GM23338 (cell line): ENCODE data around the gene NBDY. TPM values are rescaled to one million over a fixed set of nuclear protein-coding genes. Genes with fewer than 3 reads are reported as not detected.
A peak's percentile ranks its signal among the peaks of the same experiment; 100 is the strongest.
"Not testable (repeated sequence)": the region's sequence is repeated elsewhere in the genome, so short reads cannot be mapped to it uniquely, and the experiment has no call there.

Experiments used
- ATAC-seq: fragments of 200-7000 bp; cut with Tn5 transposase; 3 replicates; pipeline ENCODE4 v1.9.1; 2020
- DNase-seq: peaks from one replicate; pipeline ENCODE4 v3.0.0-alpha.2; 2015; ENCODE audit warnings: low spot score
- H2AFZ ChIP-seq: fragments of 200-600 bp; sonication (generic); 2 replicates; pipeline ENCODE4 v1.8.0; 2016; ENCODE audit warnings: antibody characterized with exemption, mild to moderate bottlenecking, moderate library complexity
- H3F3A ChIP-seq: fragments of 200-600 bp; sonication (generic); replicated peaks from 2 replicates; pipeline ENCODE4 v1.8.0; 2017; ENCODE audit warnings: antibody characterized with exemption, mixed run types, low read depth
- H3K27ac ChIP-seq: fragments of 200-600 bp; sonication (generic); 2 replicates; pipeline ENCODE4 v1.6.1; 2016; ENCODE audit warnings: low read depth
- H3K27me3 ChIP-seq: fragments of 200-600 bp; sonication (generic); 2 replicates; pipeline ENCODE4 v1.8.0; 2016; ENCODE audit warnings: mild to moderate bottlenecking, mixed run types, moderate library complexity; ENCODE audit not compliant: insufficient read depth
- H3K36me3 ChIP-seq: fragments of 200-600 bp; sonication (generic); 2 replicates; pipeline ENCODE4 v1.8.0; 2016; ENCODE audit warnings: mild to moderate bottlenecking; ENCODE audit not compliant: insufficient read depth
- H3K4me1 ChIP-seq: fragments of 200-600 bp; sonication (generic); 2 replicates; pipeline ENCODE4 v1.8.0; 2016; ENCODE audit warnings: mild to moderate bottlenecking, moderate library complexity; ENCODE audit not compliant: insufficient read depth
- H3K4me2 ChIP-seq: fragments of 200-600 bp; sonication (generic); 2 replicates; pipeline ENCODE4 v1.7.1; 2017; ENCODE audit warnings: mixed run types
- H3K4me3 ChIP-seq: fragments of 200-600 bp; sonication (generic); 2 replicates; pipeline ENCODE4 v1.6.1; 2016; ENCODE audit warnings: mixed run types
- H3K79me2 ChIP-seq: fragments of 200-600 bp; sonication (generic); replicated peaks from 2 replicates; pipeline ENCODE4 v1.8.0; 2017; ENCODE audit warnings: mild to moderate bottlenecking; ENCODE audit not compliant: insufficient read depth
- H3K9me2 ChIP-seq: fragments of 200-600 bp; sonication (generic); 2 replicates; pipeline ENCODE4 v1.8.0; 2017; ENCODE audit not compliant: insufficient read depth
- H4K20me1 ChIP-seq: fragments of 200-600 bp; sonication (generic); replicated peaks from 2 replicates; pipeline ENCODE4 v1.8.0; 2017; ENCODE audit warnings: mild to moderate bottlenecking; ENCODE audit not compliant: insufficient read depth
- H3K27ac Mint-ChIP-seq: 2 replicates; pipeline ENCODE4 v1.8.0; 2020; ENCODE audit warnings: inconsistent platforms, mild to moderate bottlenecking, moderate library complexity, mixed read lengths
- H3K27me3 Mint-ChIP-seq: 3 replicates; pipeline ENCODE4 v1.8.0; 2022; ENCODE audit warnings: low read depth, mild to moderate bottlenecking, moderate library complexity, mixed read lengths, inconsistent platforms; ENCODE audit not compliant: insufficient read depth, poor library complexity
- H3K36me3 Mint-ChIP-seq: 3 replicates; pipeline ENCODE4 v1.8.0; 2021; ENCODE audit warnings: low read depth, mild to moderate bottlenecking, inconsistent platforms, moderate library complexity, mixed read lengths
- H3K4me1 Mint-ChIP-seq: 3 replicates; pipeline ENCODE4 v1.8.0; 2020; ENCODE audit warnings: mild to moderate bottlenecking, inconsistent platforms, mixed read lengths
- H3K4me3 Mint-ChIP-seq: 3 replicates; pipeline ENCODE4 v1.8.0; 2021; ENCODE audit warnings: moderate library complexity, mild to moderate bottlenecking, inconsistent platforms, mixed read lengths
- H3K9me3 Mint-ChIP-seq: 3 replicates; pipeline ENCODE4 v1.8.0; 2020; ENCODE audit warnings: moderate library complexity, mild to moderate bottlenecking, inconsistent platforms, mixed read lengths
- ETS1 ChIP-seq: IDR thresholded peaks from 2 replicates; pipeline ENCODE4 v1.6.1; 2016; ENCODE audit warnings: antibody characterized with exemption
- EZH2phosphoT487 ChIP-seq: fragments of 200-600 bp; sonication (generic); IDR thresholded peaks from one replicate; pipeline ENCODE4 v1.8.1; 2018; ENCODE audit warnings: antibody characterized with exemption; ENCODE audit not compliant: unreplicated experiment
- JUNB ChIP-seq: IDR thresholded peaks from one replicate; pipeline ENCODE4 v1.6.1; 2016; ENCODE audit warnings: antibody characterized with exemption; ENCODE audit not compliant: unreplicated experiment
- NANOG ChIP-seq: IDR thresholded peaks from 2 replicates; pipeline ENCODE4 v1.6.1; 2016; ENCODE audit warnings: antibody characterized with exemption, borderline replicate concordance
- POLR2AphosphoS5 ChIP-seq: IDR thresholded peaks from 2 replicates; pipeline ENCODE4 v1.6.1; 2016; ENCODE audit warnings: antibody characterized with exemption, low read depth
- STAT1 ChIP-seq: IDR thresholded peaks from one replicate; pipeline ENCODE4 v1.6.1; 2016; ENCODE audit warnings: antibody characterized with exemption; ENCODE audit not compliant: unreplicated experiment
- ZNF331 ChIP-seq: fragments of 250-450 bp; sonication (Bioruptor Pico); IDR thresholded peaks from 2 replicates; pipeline ENCODE4 v1.5.0; 2020; ENCODE audit warnings: low read depth, mild to moderate bottlenecking, moderate library complexity
- ZNF462 ChIP-seq: fragments of 250-450 bp; sonication (Bioruptor Pico); IDR thresholded peaks from 2 replicates; pipeline ENCODE4 v1.5.0; 2020; ENCODE audit warnings: mild to moderate bottlenecking, moderate library complexity
- polyA plus RNA-seq: library from polyadenylated mRNA; unstranded; fragments of >200 nt; fragmentation: Nextera tagmentation; extraction: Ambion mirVana; gene quantifications from 2 replicates; pipeline ENCODE4 v1.2.1, GENCODE V29; 2016
- total RNA-seq: library from RNA; depleted of rRNA; stranded (reverse); fragments of >200 nt; shearing (Covaris generic); gene quantifications from 2 replicates; pipeline ENCODE4 v1.2.3, GENCODE V29; 2014

Gene NBDY
- total and polyA plus RNA-seq, 2 experiments from 2014 or later: 9.6 to 206 TPM

- not testable (repeated sequence) for H2AFZ ChIP-seq, H3K4me2 ChIP-seq, H4K20me1 ChIP-seq, H3K4me3 ChIP-seq, H3F3A ChIP-seq, H3K4me3 Mint-ChIP-seq, H3K4me1 ChIP-seq, DNase-seq, H3K36me3 ChIP-seq, H3K27me3 Mint-ChIP-seq, H3K4me1 Mint-ChIP-seq, H3K27me3 ChIP-seq, ATAC-seq, H3K27ac Mint-ChIP-seq, H3K9me3 Mint-ChIP-seq, H3K9me2 ChIP-seq, H3K79me2 ChIP-seq, H3K27ac ChIP-seq
- H3K36me3 Mint-ChIP-seq: peaks cover 16% of the 10 kb centered on the region
Observed at GRCh38 chrX:56778924-56779468, 50.0 kb downstream of the NBDY start.

- H2AFZ ChIP-seq, H3K79me2 ChIP-seq, DNase-seq, H3K4me2 ChIP-seq, H3K4me1 Mint-ChIP-seq, H4K20me1 ChIP-seq, H3F3A ChIP-seq, H3K9me3 Mint-ChIP-seq, H3K27ac ChIP-seq, H3K4me3 Mint-ChIP-seq, H3K27ac Mint-ChIP-seq, H3K27me3 ChIP-seq, H3K27me3 Mint-ChIP-seq, H3K4me3 ChIP-seq, ATAC-seq, H3K36me3 ChIP-seq, H3K4me1 ChIP-seq, H3K9me2 ChIP-seq: not testable (repeated sequence)
- H3K36me3 Mint-ChIP-seq: peaks cover 21% of the 10 kb centered on the region
Observed at GRCh38 chrX:56780681-56781649, 51.9 kb downstream of the NBDY start.

- H3K4me1 Mint-ChIP-seq: no peaks in the 10 kb centered on the region; the same call in 2 of the 3 replicates
- ATAC-seq (no peak), DNase-seq (no peak)
- Histone ChIP-seq H3K4me2 (no peak overlapping the region), H3K36me3 (no peaks in the 10 kb centered on the region), H3K4me3 (no peak overlapping the region), H2AFZ (no peak overlapping the region), H3K9me2 (no peaks in the 10 kb centered on the region), H3K27me3 (no peaks in the 10 kb centered on the region), H3F3A (no peaks in the 10 kb centered on the region), H3K27ac (no peak overlapping the region), H4K20me1 (no peaks in the 10 kb centered on the region; the same call in 1 of the 2 replicates), H3K79me2 (no peaks in the 10 kb centered on the region), H3K4me1 (no peaks in the 10 kb centered on the region)
- H3K27me3 Mint-ChIP-seq: peaks cover 2% of the 10 kb centered on the region
- H3K4me3 Mint-ChIP-seq: no peak overlapping the region
- H3K9me3 Mint-ChIP-seq: no peaks in the 10 kb centered on the region
- peaks cover 27% of the 10 kb centered on the region for H3K36me3 Mint-ChIP-seq
- H3K27ac Mint-ChIP-seq: peak overlapping the region; percentile 43; the same call in 1 of the 2 replicates
- TF ChIP-seq JUNB: no peak
- no peak for TF ChIP-seq STAT1
- TF ChIP-seq ZNF462 (CRISPR knock-in tag): no peak
- TF ChIP-seq ETS1: no peak
- TF ChIP-seq ZNF331: no peak
- TF ChIP-seq POLR2AphosphoS5: no peak
- TF ChIP-seq NANOG: no peak
- TF ChIP-seq EZH2phosphoT487: no peak
Observed at GRCh38 chrX:56782352-56782751, 53.3 kb downstream of the NBDY start.
